Thyroid gland (tissue), 4 donors: ENCODE results near the gene TEDC1. TPM values are rescaled to one million over a fixed set of nuclear protein-coding genes. Genes with fewer than 3 reads are reported as not detected.

Experiments
- DNase-seq, 2 donors: peaks; one replicate each; pipeline ENCODE4 v3.0.0-alpha.2; 2019
- H3K27ac ChIP-seq, 3 donors: fragments of 200-600 bp; sonication (generic); 1 replicate in 2 of 3; 2 replicates in 1 of 3; pipeline ENCODE4 v1.5.1; 2016 to 2019; ENCODE audit warnings: mild to moderate bottlenecking in 1 of 3, moderate library complexity in 1 of 3
- H3K27me3 ChIP-seq: fragments of 200-600 bp; sonication (generic); one replicate; pipeline ENCODE4 v1.5.1; 2019
- H3K36me3 ChIP-seq, 2 donors: fragments of 200-600 bp; sonication (generic); one replicate each; pipeline ENCODE4 v1.5.1; 2016 to 2019
- H3K4me1 ChIP-seq, 2 donors: fragments of 200-600 bp; sonication (generic); one replicate each; pipeline ENCODE4 v1.5.1; 2017 to 2019
- H3K4me3 ChIP-seq, 3 donors: fragments of 200-600 bp; sonication (generic); replicated peaks in 1 of 3; 1 replicate in 2 of 3; 2 replicates in 1 of 3; pipeline ENCODE4 v1.5.1; 2016; ENCODE audit warnings: mild to moderate bottlenecking in 1 of 3
- H3K9me3 ChIP-seq: fragments of 200-600 bp; sonication (generic); one replicate; pipeline ENCODE4 v1.5.1; 2017
- CTCF ChIP-seq, 6 experiments: fragments of 200-600 bp in 3 of 6; fragments of 450-650 bp in 3 of 6; sonication (generic) in 3 of 6; IDR thresholded peaks; one replicate each; pipeline ENCODE4 v1.5.1; 2016 to 2019; ENCODE audit warnings: antibody characterized with exemption in 6 of 6, mild to moderate bottlenecking in 2 of 6, inconsistent platforms in 1 of 6, moderate library complexity in 1 of 6
- POLR2A ChIP-seq, 2 donors: fragments of 450-650 bp; IDR thresholded peaks; one replicate each; pipeline ENCODE4 v1.6.1; 2017; ENCODE audit warnings: antibody characterized with exemption in 2 of 2, mild to moderate bottlenecking in 2 of 2, moderate library complexity in 1 of 2
- WGBS, 2 donors: methylation state at CpG; one replicate each; pipeline ENCODE4 v1.1.5; 2017; 5-methylcytosine and 5-hydroxymethylcytosine counted together
- intact Hi-C: fragments of 100-400 bp; cut with DNase I; formaldehyde crosslinking; loops from one replicate; pipeline ENCODE4 v1.15.1; 2023
- total RNA-seq, 4 donors: library from RNA; depleted of rRNA; stranded (reverse); fragments of >200 nt; gene quantifications; one replicate each; pipeline ENCODE4 v1.2.3, GENCODE V29; 2016

Gene TEDC1
- total RNA-seq, 4 donors from 2014 or later, result 3.4 to 13.9 (median 8.5) TPM

GRCh38 chr14:105495101-105495989 is 4.3 kb downstream of the TEDC1 start:
- no peak overlapping the region for H3K27ac ChIP-seq
- no peak for DNase-seq
- H3K4me1 ChIP-seq, result peaks cover 5 to 6% of the 10 kb centered on the region in 2 donors
- 94 to 96% methylated on average over 4 to 7 of the region's 18 CpGs for WGBS, 2 donors
- no peaks in the 10 kb centered on the region for H3K9me3 ChIP-seq
- intact Hi-C loops, result no loop called here
- H3K4me3 ChIP-seq, result no peak overlapping the region
- TF ChIP-seq POLR2A (IDR thresholded peaks at IDR 0.05), result no peak
- no peak for TF ChIP-seq CTCF (IDR thresholded peaks at IDR 0.05)
- H3K27me3 ChIP-seq, result no peaks in the 10 kb centered on the region
- H3K36me3 ChIP-seq, result no peaks in the 10 kb centered on the region

DNA sequence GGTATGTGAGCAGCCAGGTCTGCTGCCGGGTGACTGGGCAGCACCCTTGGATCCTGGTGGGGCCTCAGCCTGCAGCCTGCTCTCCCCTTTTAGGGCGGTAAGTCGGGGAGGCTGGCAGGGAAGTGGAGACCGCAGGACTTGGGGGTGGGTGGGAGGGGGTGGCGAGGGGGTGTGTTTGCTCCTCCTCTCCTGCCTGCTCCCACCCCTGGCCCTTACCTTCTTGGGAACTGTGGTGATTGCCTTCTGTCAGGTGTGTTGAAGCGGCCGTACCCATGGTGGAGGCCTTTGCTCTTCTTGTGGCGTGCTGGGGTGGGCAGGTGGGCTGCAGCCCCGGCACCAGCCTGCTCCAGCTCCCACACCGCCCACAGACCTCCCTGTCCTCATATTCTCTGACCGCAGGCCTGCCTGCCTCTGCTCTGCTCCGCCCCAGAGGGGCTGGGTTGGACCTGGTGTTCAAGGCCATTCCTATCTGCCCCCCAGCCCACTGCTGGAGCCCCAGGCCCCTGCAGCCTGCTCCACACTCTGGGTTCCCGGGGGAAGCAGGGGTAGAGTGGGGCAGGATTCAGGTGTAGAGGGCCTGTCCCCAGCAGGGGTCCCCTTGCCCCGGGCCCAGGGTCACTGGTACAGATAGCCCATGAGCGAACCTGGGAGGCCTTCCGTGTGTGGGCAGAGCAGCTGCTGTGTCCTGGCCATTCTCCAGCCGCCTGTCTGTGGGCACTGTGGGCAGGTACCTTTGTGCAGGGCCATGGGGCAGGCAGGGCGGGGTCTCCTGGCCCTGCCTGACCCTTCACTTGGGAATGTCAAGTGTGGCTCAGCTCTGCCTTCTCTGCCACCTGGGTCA is 5.2 kb downstream of the TEDC1 start:
- peaks cover 5 to 6% of the 10 kb centered on the region in 2 donors for H3K4me1 ChIP-seq
- WGBS, 2 donors, result 87 to 96% methylated on average over 5 to 17 of the region's 18 CpGs
- H3K27ac ChIP-seq, result no peak overlapping the region
- no peaks in the 10 kb centered on the region for H3K27me3 ChIP-seq
- TF ChIP-seq POLR2A (IDR thresholded peaks at IDR 0.05) (no peak), CTCF (IDR thresholded peaks at IDR 0.05) (no peak)
- no peak overlapping the region for H3K4me3 ChIP-seq
- no peak for DNase-seq
- H3K9me3 ChIP-seq, result no peaks in the 10 kb centered on the region
- intact Hi-C loops, result no loop called here
- H3K36me3 ChIP-seq, result no peaks in the 10 kb centered on the region

- intact Hi-C loops, result no loop called here
- 95 to 100% methylated on average over 2 to 23 of the region's 32 CpGs for WGBS, 2 donors
- Histone ChIP-seq H3K9me3 (no peaks in the 10 kb centered on the region), H3K36me3 (no peaks in the 10 kb centered on the region), H3K4me1 (peaks cover 0 to under 1% of the 10 kb centered on the region in 2 donors), H3K27me3 (no peaks in the 10 kb centered on the region), H3K4me3 (no peak overlapping the region), H3K27ac (no peak overlapping the region)
- TF ChIP-seq CTCF (IDR thresholded peaks at IDR 0.05) (no peak), POLR2A (IDR thresholded peaks at IDR 0.05) (no peak)
- DNase-seq, result no peak
These were observed 6.0 kb downstream of the TEDC1 start for GRCh38 chr14:105496831-105497591.

DNA sequence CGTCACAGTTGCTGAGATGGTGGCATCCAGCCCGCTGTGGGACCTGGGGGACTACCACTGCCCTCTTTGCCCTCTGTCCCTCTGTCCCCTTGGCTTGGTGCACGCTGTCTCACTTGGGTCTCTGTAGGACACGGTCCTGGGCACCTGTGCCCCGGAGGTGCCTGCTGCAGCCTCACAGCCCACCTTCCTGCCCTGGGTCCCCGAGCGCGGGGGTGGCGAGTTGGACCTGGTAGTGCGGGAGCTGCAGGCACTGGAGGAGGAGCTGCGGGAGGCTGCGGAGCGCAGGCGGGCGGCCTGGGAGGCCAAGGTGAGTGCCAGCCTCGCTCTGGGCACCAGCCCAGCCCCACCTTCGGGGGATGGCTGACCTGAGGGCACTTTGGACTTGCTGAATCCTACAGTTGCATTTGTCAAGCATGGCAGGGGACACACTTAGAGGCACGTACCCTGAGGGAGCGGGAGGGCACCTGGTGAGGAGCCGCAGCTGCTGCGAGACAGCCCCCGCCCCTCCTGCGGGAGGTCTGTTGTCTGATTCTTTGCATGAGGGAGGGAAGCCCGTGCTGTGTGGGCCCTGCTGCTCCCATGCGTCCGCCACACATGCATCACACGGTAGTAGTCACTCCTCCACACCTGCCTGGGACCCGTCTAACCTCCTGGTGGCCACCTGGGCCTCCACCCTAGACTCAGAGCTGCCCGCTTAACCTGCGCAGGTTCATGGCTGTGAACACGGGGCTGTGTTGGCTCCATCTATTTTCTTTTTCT is 6.8 kb downstream of the TEDC1 start:
- no peak overlapping the region for H3K27ac ChIP-seq
- no peaks in the 10 kb centered on the region for H3K27me3 ChIP-seq
- H3K9me3 ChIP-seq, result no peaks in the 10 kb centered on the region
- WGBS, 2 donors, result 91 to 94% methylated on average over 14 to 27 of the region's 31 CpGs
- TF ChIP-seq POLR2A (IDR thresholded peaks at IDR 0.05) (no peak), CTCF (IDR thresholded peaks at IDR 0.05) (no peak)
- no peak for DNase-seq
- H3K4me3 ChIP-seq, result no peak overlapping the region
- intact Hi-C loops, result no loop called here
- H3K4me1 ChIP-seq, result no peaks in the 10 kb centered on the region
- no peaks in the 10 kb centered on the region for H3K36me3 ChIP-seq
